BLaER1 treated with 17β-estradiol and CSF1 and Interleukin-3, amounts not matched to agents 10 nM and 100 nM (cell line): Measurements from ENCODE around the gene SGCE.

Source experiments
- H3K27ac ChIP-seq, 11 experiments: shearing (Covaris generic); formaldehyde crosslinking; 2 replicates each; pipeline ENCODE4 v1.8.1; 2022
- H3K27me3 ChIP-seq, 11 experiments: shearing (Covaris generic); formaldehyde crosslinking; 2 replicates each; pipeline ENCODE4 v1.8.1; 2022
- H3K36me3 ChIP-seq, 11 experiments: shearing (Covaris generic); formaldehyde crosslinking; 2 replicates each; pipeline ENCODE4 v1.8.1; 2022
- H3K4me1 ChIP-seq, 10 experiments: shearing (Covaris generic); formaldehyde crosslinking; 2 replicates each; pipeline ENCODE4 v1.8.1; 2022
- H3K4me2 ChIP-seq, 11 experiments: shearing (Covaris generic); formaldehyde crosslinking; 2 replicates each; pipeline ENCODE4 v1.8.1; 2022
- H3K4me3 ChIP-seq, 10 experiments: shearing (Covaris generic); formaldehyde crosslinking; 2 replicates each; pipeline ENCODE4 v1.8.1; 2022
- H3K9ac ChIP-seq, 11 experiments: shearing (Covaris generic); formaldehyde crosslinking; 2 replicates each; pipeline ENCODE4 v1.8.1; 2022
- H3K9me3 ChIP-seq, 11 experiments: shearing (Covaris generic); formaldehyde crosslinking; replicated peaks in 1 of 11; 2 replicates each; pipeline ENCODE4 v1.8.1; 2022
- H4K20me1 ChIP-seq, 11 experiments: shearing (Covaris generic); formaldehyde crosslinking; 2 replicates each; pipeline ENCODE4 v1.8.1; 2022
- Cebpa-rat ChIP-seq, 11 experiments: shearing (Covaris generic); IDR thresholded peaks; 2 replicates each; pipeline ENCODE4 v1.8.1; 2022

SGCE gene

GRCh38 chr7:94687076-94687475 is 31.1 kb upstream of the SGCE start:
- Histone ChIP-seq H3K9ac (no peak overlapping the region), H3K4me1 (no peaks in the 10 kb centered on the region), H3K4me2 (no peak overlapping the region), H3K27ac (no peak overlapping the region), H4K20me1 (no peaks in the 10 kb centered on the region), H3K27me3 (no peaks in the 10 kb centered on the region), H3K4me3 (no peak overlapping the region), H3K9me3 (no peaks in the 10 kb centered on the region), H3K36me3 (no peaks in the 10 kb centered on the region)
- TF ChIP-seq Cebpa-rat (IDR thresholded peaks at IDR 0.05) = no peak

- Histone ChIP-seq H3K4me1 (no peaks in the 10 kb centered on the region), H4K20me1 (no peaks in the 10 kb centered on the region), H3K9ac (no peak overlapping the region), H3K9me3 (no peaks in the 10 kb centered on the region), H3K4me2 (no peak overlapping the region), H3K27me3 (no peaks in the 10 kb centered on the region), H3K4me3 (no peak overlapping the region), H3K36me3 (no peaks in the 10 kb centered on the region), H3K27ac (no peak overlapping the region)
- no peak for TF ChIP-seq Cebpa-rat (IDR thresholded peaks at IDR 0.05)
Observed at GRCh38 chr7:94683066-94683465, 27.1 kb upstream of the SGCE start.

DNA sequence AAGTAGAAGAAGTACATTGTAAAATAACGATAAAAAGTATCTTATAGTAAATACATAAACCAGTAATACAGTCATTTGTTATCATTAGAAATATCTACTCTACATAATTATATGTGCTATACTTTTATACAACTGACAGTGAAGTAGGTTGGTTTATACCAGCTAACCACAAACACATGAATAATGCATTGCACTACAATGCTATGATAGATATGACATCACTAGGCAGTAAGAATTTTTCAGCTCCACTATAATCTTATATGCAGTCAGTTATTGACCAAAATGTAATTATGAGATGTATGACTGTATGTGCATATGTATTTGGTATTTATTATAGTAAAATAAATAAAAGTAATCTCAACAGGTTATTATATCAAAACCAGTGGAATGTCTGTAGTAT is 23.4 kb upstream of the SGCE start:
- Histone ChIP-seq H3K9ac (no peak overlapping the region), H3K9me3 (no peaks in the 10 kb centered on the region)

GRCh38 chr7:94676431-94676830 is 20.5 kb upstream of the SGCE start:
- Histone ChIP-seq H3K4me1 (no peaks in the 10 kb centered on the region), H3K4me3 (no peak overlapping the region), H3K36me3 (no peaks in the 10 kb centered on the region), H3K27ac (no peak overlapping the region), H4K20me1 (no peaks in the 10 kb centered on the region), H3K27me3 (no peaks in the 10 kb centered on the region), H3K9ac (no peak overlapping the region), H3K4me2 (no peak overlapping the region), H3K9me3 (no peaks in the 10 kb centered on the region)
- TF ChIP-seq Cebpa-rat (IDR thresholded peaks at IDR 0.05) = no peak

More for the DNA sequence above, 23.4 kb upstream of the SGCE start:
- no peak overlapping the region for H3K4me3 ChIP-seq
- H3K36me3 ChIP-seq = no peaks in the 10 kb centered on the region
- H3K27me3 ChIP-seq = no peaks in the 10 kb centered on the region
- TF ChIP-seq Cebpa-rat (IDR thresholded peaks at IDR 0.05) = no peak
- H4K20me1 ChIP-seq = no peaks in the 10 kb centered on the region
- no peaks in the 10 kb centered on the region for H3K4me1 ChIP-seq
- no peak overlapping the region for H3K27ac ChIP-seq
- no peak overlapping the region for H3K4me2 ChIP-seq

DNA sequence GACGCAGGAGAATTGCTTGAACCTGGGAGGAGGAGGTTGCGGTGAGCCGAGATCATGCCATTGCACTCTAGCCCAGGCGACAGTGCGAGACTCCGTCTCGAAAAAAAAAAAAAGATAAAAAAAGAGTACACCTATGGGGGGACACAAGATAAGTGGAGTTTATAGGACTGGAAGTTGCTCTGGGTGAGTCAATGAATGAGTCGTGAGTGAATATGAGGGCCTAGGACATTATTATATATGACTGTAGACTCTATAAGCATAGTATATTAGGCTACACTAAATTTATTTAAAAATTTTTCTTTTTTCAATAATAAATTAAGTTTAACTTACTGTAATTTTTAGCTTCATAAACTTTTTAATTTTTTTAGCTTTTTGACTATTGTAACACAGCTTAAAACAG is 19.4 kb upstream of the SGCE start:
- Histone ChIP-seq H3K9me3 (no peaks in the 10 kb centered on the region), H4K20me1 (no peaks in the 10 kb centered on the region), H3K4me2 (no peak overlapping the region), H3K9ac (no peak overlapping the region), H3K4me1 (no peaks in the 10 kb centered on the region), H3K36me3 (no peaks in the 10 kb centered on the region), H3K27ac (no peak overlapping the region), H3K27me3 (no peaks in the 10 kb centered on the region), H3K4me3 (no peak overlapping the region)
- TF ChIP-seq Cebpa-rat (IDR thresholded peaks at IDR 0.05) = no peak

GRCh38 chr7:94671444-94672235 is 15.7 kb upstream of the SGCE start:
- Histone ChIP-seq H3K4me2 (no peak overlapping the region), H3K36me3 (no peaks in the 10 kb centered on the region), H3K9me3 (no peaks in the 10 kb centered on the region), H3K27me3 (no peaks in the 10 kb centered on the region), H3K27ac (no peak overlapping the region), H4K20me1 (no peaks in the 10 kb centered on the region), H3K9ac (no peak overlapping the region), H3K4me3 (no peak overlapping the region), H3K4me1 (0 out of 20 replicates have a peak, but pooled peaks cover 0 to 3% (median 0%) of the 10 kb centered on the region in 10 experiments)
- no peak for TF ChIP-seq Cebpa-rat (IDR thresholded peaks at IDR 0.05)

DNA sequence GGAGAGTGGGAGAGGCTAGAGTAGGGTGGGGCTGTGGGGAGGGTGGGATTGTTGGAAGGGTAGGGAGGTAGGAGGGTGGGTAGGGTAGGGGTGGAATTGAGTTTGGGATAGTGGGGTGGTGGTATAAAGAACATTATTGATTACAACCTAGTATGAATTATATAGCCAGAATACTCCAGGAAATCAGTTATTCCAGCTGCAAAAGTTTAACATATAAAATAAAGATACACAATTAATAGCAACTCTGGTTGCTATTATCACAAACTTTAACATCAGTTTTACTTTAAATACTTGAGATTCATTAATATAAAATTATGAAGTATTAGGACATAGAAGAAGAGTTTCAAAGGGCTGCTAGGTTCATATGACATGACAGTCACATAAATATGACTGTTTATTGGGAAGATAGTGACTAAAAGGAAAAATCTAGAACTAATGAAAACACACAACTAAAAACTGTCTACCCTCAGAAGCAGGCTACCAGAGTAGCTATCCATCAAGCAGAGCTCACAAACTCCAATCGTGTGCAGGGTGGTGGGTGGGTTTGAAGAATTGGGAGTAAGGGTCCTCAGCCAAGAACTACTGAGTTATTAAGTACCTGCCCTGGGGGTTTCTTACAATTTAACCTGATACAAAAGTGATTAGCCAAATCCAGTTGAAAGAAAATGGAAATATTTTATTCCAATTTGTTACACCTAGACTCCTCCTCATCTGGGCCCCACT is 14.0 kb upstream of the SGCE start:
- no peak overlapping the region for H3K4me2 ChIP-seq
- H3K4me3 ChIP-seq = no peak overlapping the region
- no peak overlapping the region for H3K9ac ChIP-seq
- no peaks in the 10 kb centered on the region for H4K20me1 ChIP-seq
- H3K36me3 ChIP-seq = 0 out of 22 replicates have a peak, but pooled peaks cover 0 to 3% (median 0%) of the 10 kb centered on the region in 11 experiments
- H3K27ac ChIP-seq = no peak overlapping the region
- TF ChIP-seq Cebpa-rat (IDR thresholded peaks at IDR 0.05) = no peak
- no peaks in the 10 kb centered on the region for H3K27me3 ChIP-seq
- 0 out of 20 replicates have a peak, but pooled peaks cover 0 to 3% (median 0%) of the 10 kb centered on the region in 10 experiments for H3K4me1 ChIP-seq
- H3K9me3 ChIP-seq = peaks cover 4 to 14% (median 10%) of the 10 kb centered on the region in 11 experiments; a peak in 20 of 22 replicates

GRCh38 chr7:94666879-94667587 is 11.1 kb upstream of the SGCE start:
- Histone ChIP-seq H4K20me1 (no peaks in the 10 kb centered on the region), H3K27me3 (no peaks in the 10 kb centered on the region), H3K4me2 (no peak overlapping the region), H3K9ac (no peak overlapping the region), H3K4me3 (no peak overlapping the region), H3K9me3 (peaks cover 18 to 30% (median 25%) of the 10 kb centered on the region in 11 experiments; a peak in 21 of 22 replicates), H3K27ac (no peak overlapping the region), H3K4me1 (peaks cover 0 to 12% (median 7%) of the 10 kb centered on the region in 10 experiments; a peak in 8 of 20 replicates), H3K36me3 (peaks cover 0 to 13% (median 0%) of the 10 kb centered on the region in 11 experiments; a peak in 2 of 22 replicates)
- TF ChIP-seq Cebpa-rat (IDR thresholded peaks at IDR 0.05) = no peak

DNA sequence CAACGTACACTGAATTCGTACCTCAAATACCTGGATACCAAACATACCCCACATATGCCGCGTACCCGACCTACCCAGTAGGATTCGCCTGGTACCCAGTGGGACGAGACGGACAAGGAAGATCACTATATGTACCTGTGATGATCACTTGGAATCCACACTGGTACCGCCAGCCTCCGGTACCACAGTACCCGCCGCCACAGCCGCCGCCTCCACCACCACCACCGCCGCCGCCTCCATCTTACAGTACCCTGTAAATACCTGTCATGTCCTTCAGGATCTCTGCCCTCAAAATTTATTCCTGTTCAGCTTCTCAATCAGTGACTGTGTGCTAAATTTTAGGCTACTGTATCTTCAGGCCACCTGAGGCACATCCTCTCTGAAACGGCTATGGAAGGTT is 9.5 kb upstream of the SGCE start:
- no peak overlapping the region for H3K9ac ChIP-seq

More for the DNA sequence above, 9.5 kb upstream of the SGCE start:
- Histone ChIP-seq H3K9me3 (peaks cover 18 to 30% (median 25%) of the 10 kb centered on the region in 11 experiments; a peak in 21 of 22 replicates), H4K20me1 (no peaks in the 10 kb centered on the region), H3K4me3 (no peak overlapping the region), H3K27ac (no peak overlapping the region), H3K4me1 (peaks cover 0 to 14% (median 7%) of the 10 kb centered on the region in 10 experiments; a peak in 8 of 20 replicates), H3K27me3 (no peaks in the 10 kb centered on the region), H3K36me3 (peaks cover 0 to 13% (median 0%) of the 10 kb centered on the region in 11 experiments; a peak in 2 of 22 replicates), H3K4me2 (no peak overlapping the region)
- no peak for TF ChIP-seq Cebpa-rat (IDR thresholded peaks at IDR 0.05)
